HG03439 (cell line): ENCODE data around the gene DOCK8.

Experiments
- ATAC-seq: cut with Tn5 transposase; IDR thresholded peaks from one replicate; pipeline ENCODE4 v1.9.1; 2021; ENCODE audit warnings: mild to moderate bottlenecking, moderate library complexity; ENCODE audit not compliant: unreplicated experiment

DOCK8 gene

GRCh38 chr9:354453-354852 is 139.8 kb downstream of the DOCK8 start:
- ATAC-seq: no peak

DNA sequence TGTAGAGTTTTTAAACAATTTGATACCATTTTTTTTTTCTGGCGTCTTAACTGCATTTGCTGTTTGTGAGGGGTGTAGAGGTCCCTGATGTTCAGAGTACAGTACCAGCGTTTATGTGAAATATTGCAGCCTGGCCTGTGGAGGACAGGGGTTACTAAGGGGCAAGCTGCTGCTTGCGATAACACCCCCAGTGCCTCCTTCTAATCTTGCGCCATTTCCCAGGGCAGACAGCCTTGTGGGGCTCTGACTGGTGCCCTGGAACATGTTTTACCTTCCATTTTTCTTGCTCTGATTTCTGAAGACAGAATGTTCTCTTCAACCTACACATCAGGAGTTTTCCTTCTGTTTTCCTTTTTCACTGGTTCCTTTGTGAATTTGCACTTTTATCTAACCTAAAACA is 142.9 kb downstream of the DOCK8 start:
- no peak for ATAC-seq

DNA sequence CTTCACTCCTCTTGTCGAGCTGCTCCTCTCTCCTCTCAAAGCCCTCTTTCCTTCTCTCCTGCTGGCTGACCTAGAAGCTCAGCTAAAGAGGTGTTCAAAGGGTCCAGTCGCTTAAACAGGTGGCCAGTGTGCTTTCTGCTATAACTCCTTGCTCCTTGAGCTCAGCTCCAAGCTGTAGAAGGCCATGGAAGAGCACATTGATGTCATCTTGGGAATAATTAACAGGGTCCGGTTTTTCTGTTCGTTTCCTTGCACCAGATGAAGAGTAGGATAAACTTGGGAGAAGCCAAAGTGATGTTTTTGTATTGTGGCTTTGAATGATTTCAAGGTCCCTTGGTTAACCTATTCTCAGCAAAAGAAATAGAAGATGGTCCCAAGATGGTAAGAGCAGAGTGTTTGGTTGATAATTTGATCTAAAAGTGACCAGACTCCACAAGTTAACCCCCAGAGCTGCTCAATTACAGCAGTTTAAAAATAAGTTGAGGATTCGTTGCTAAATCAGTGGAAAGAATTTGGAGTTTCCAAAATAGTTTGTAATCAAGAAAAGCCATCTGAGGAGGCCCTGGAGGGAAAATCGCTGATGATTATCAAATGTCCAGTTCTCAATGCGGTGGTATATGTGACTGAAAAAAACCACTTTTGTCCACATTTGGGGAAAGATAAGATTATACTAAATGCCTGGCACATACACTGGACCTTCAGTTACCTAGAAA is 148.1 kb downstream of the DOCK8 start:
- ATAC-seq: no peak

- ATAC-seq: no peak
Observed at GRCh38 chr9:363274-363612, 148.6 kb downstream of the DOCK8 start.

GRCh38 chr9:365436-365835 is 150.8 kb downstream of the DOCK8 start:
- no peak for ATAC-seq

DNA sequence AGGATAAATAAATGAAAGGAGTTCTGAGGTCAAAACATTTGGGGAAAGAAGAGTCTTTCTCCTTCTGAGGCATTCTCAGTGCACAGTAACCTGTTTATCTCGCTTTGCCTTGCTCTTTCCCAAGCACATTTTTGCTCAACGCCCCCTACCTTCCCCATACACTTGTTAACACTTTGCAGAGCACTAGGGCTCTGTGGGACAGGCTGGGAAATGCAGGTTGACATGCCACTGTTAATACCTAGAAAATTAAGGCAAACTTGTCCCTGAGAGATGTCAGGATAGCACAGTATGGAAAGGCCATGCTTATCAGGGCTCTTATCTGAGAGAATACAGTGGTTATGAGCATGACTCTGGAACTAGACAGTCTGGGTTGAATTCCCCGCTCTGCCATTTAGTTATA is 152.0 kb downstream of the DOCK8 start:
- ATAC-seq: no peak

DNA sequence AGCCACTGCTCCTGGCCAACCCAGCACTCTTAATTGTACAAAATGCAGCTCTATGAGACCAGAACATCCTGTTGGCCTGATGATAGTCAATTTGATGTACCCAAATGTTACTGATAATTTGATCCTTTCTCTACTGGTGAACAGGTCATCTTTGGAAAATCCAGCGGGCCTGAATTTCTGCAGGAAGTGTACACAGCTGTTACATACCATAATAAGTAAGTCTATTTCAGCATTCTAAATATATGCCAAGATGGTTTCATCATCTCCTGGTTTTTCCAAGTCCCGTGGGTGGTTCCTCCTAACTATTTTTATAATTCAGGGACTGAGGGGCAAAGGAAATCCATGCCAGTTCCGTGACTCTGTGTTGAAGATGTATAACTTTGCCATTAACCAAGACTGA is 155.4 kb downstream of the DOCK8 start:
- ATAC-seq: no peak

DNA sequence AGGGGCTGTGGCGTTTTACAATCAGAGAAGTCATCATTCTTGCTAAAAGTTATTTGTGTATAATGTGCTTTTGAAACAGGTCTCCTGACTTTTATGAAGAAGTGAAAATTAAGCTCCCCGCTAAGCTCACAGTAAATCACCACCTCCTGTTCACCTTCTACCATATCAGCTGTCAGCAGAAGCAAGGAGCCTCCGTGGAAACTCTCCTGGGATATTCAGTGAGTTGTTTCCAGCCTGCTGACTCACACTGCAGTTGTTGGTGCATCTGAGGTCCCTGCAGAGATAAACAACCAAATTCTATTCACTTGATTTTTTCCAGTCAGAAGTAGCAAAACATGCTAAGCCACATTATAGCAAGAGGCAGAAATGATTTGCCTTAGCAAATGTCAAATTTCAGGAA is 156.7 kb downstream of the DOCK8 start:
- ATAC-seq: no peak

GRCh38 chr9:372128-372527 is 157.5 kb downstream of the DOCK8 start:
- ATAC-seq: no peak

DNA sequence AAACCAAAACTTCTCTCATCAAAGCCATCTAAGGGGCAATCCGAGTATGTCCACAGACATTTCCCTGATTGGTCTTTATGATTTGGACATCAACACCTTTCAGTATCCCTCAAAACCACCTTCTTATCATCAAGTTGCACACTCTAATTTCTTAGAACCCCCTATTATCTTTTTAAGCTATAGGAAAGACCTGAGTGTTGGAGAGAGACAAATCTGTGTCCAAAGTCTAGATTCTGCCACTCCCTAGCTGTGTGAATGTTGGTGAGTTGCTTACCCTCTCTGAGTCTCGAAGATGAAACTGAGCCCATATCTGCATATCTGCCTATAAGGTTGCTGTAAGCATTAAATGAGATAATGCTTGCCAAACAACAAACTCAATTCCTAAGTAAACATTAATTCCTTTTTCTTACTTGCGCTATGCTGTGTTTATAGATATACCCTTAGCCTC is 159.1 kb downstream of the DOCK8 start:
- ATAC-seq: no peak

DNA sequence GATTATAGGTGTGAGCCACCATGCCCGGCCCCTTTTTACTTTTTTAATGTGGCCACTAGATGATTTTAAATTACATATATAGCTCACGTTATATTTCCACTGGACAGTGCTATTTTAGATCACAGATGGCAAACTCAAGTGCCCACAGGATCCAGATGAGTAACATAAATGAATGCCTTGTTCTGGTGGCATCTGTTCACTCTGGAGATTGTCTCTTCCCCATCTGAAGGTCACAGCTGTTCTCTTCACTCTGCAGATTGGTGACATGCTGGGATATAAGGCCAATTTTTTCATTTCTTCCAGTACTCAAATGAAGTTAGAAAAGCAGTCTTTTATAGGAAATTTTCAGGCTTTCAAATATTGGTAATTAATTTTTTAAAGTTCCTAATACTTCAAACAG is 160.1 kb downstream of the DOCK8 start:
- ATAC-seq: no peak

GRCh38 chr9:376115-376514 is 161.4 kb downstream of the DOCK8 start:
- no peak for ATAC-seq

- no peak for ATAC-seq
Observed at GRCh38 chr9:378263-378662, 163.6 kb downstream of the DOCK8 start.

- no peak for ATAC-seq
Observed at GRCh38 chr9:382383-382782, 167.7 kb downstream of the DOCK8 start.

DNA sequence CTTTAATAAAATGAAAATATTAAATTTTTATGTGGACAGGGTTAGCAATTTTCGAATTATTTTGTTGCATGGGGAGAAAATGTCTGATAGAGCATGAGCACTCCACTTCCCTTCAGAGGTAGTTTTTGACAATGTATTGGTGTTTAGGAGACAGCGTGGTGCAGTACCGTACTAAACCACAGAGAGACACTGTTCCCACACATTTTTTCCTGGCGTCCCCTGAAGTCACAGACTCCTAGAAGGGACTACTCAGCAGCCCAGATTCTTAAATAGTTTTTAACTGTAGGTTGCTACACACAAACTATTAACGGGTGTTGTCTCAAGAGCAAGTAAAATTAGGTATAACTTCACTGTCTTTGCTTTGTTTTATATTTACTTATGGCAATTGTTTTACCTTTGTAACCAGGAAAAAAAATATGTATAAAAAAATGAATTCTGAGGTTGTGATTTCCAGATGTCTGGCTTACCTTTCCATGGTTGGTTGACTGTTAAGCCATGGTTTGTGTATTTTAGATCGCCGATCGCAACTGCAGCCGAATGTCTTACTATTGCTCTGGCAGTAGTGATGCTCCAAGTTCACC is 171.2 kb downstream of the DOCK8 start:
- no peak for ATAC-seq

- no peak for ATAC-seq
Observed at GRCh38 chr9:389159-389558, 174.5 kb downstream of the DOCK8 start.

DNA sequence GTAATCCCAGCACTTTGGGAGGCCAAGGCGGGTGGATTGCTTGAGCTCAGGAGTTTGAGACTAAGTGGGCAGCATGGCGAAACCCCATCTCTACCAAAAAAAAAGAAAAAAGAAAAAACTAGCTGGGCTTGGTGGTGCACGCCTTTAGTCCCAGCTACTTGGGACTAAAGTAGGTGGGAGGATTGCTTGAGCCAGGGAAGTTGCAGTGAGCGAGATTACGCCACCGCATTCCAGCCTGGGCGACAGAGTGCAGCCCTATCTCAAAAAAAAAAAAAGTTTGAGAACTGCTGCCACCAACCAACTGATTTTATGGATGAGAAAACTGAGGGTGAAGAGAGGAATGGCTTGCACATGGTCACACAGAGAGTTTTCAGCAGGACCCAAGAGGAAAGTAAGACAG is 175.1 kb downstream of the DOCK8 start:
- ATAC-seq: no peak

DNA sequence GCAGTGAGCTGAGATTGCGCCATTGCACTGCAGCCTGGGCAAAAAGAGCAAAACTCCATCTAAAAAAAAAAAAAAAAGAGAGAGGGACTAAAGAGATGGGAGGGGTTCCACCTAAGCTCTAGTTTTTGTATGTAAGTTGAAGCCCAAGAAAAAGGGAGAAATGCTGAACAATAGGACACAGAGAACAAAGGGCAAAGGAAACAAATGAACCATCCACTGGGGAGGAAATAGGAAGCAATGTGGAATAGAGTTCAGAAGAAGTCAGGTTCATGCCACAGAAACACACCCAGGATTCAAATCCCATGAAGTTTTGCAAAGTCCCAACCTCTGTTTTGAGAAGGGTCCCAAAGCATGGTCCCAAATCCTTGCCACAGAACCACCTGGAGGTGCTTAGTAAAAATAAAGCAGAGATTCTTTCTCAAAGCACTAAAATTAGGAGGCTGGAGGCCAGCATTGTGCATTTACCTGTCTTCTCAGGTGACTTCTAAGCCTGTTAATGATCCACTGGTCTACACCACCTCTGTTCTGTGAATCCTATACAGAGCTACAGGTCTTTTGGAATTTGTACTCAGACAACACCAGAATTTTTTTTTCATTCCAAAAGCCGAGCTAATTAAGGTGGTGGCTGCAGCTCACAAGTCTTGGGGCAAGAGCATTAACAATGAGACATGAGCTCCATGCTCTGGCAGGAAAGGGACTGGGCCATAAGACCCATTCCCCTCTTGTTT is 177.6 kb downstream of the DOCK8 start:
- ATAC-seq: no peak

DNA sequence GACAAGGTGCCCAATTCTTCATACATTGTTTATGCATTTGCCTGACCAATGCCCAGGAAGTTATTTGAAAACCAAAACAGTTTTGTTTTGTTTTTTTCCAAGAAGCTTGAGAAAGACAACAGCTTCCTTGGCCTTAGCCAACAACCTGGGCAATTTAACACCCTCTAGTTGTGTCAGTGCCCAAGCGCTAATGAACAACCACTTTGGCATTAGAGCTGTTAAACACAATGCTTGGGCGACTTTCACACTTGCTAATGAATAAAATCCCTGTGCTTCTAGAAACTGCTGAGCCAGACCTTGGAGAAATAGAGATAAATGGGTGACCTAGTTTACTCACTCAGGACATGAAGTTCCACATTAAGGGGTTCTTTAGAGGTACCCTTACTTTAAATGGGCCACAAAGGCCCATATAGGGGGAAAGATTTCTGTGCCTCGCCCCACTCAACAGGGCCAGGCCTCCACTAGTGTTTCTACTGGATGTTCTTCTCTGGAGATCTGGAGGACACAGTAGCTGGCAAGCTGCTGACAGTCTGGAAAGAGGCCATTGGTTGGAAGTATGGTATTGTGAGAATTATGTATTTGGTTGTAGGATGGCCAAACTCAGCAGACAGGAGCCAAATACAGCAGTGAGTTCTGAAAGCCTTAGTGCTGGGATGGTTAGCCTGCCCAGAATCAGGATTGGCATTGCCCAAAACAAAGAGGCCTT is 179.8 kb downstream of the DOCK8 start:
- no peak for ATAC-seq

DNA sequence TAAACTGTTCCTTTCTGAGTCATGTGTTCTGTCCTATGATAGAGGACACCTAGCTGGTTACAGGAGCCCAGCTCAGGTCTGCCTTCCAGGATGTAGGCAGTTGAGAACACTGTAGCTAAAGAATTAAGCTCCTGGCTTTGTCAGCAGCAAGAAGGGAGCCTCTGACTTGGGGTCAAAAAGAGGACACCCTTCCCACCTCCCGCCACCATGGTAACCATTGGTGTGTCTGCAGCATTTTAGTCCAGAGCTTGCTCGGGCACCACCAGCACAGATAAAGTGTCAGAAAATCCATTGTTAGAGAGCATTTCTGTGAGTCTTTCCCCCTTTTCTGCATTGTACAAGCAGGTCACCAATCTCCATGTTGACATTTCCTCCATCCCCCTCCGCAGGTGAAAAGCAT is 181.7 kb downstream of the DOCK8 start:
- ATAC-seq: no peak

DNA sequence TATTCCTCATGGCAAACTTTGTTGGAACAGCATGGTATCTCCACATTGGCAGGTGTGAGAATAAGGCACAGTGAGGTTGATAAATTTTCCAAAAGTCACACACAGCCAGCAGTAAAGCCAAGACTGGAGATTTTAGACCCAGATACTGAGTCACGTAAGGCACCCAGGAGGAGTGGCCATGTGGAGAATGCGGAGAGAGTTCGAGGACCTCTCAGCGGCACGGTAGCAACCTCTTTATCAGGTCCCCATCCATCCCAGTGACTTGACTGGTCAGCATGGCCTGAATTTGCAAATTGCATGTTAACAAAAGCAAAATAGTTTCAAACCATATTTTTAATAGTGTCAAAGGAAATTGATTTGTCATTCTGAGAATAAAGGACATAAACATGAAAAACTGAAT is 183.4 kb downstream of the DOCK8 start:
- ATAC-seq: no peak

- ATAC-seq: no peak
Observed at GRCh38 chr9:401223-401622, 186.6 kb downstream of the DOCK8 start.
